Stimulated activated CD8-positive, alpha-beta memory T cell treated with anti-CD3 and anti-CD28 coated beads, Interleukin-15, amount 100 ng/mL, for 1 hour (primary cell): ENCODE measurements around the gene TENM3.

Experiments
- DNase-seq: peaks from one replicate; pipeline ENCODE4 v3.0.0-alpha.2; 2020; ENCODE audit warnings: low read depth

Gene TENM3

DNA sequence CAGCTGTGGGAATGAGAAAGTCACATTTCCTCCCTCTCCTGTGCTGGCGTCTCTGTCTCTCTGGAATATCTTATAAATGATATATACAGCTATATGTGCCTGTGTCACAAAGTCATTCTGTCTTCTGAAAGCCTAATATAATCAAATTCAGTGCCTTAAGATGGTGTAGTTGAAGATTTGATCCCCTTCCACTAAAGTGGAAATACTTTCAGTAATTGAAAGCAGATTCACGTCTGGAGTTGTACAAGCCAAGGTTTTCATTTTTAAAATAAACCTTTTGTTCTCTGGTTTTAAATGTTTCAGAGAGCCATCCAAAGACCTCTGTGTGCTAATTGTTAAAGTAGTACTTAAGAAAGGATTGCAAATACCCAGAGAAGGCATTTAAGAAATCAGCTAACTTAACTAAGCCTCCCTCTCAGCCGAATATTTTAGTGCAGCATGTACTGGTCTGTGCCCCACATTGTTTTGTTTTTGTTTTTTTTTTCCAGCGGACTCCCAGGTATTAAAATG, 206.8 kb downstream of the TENM3 start:
- DNase-seq, result no peak

DNA sequence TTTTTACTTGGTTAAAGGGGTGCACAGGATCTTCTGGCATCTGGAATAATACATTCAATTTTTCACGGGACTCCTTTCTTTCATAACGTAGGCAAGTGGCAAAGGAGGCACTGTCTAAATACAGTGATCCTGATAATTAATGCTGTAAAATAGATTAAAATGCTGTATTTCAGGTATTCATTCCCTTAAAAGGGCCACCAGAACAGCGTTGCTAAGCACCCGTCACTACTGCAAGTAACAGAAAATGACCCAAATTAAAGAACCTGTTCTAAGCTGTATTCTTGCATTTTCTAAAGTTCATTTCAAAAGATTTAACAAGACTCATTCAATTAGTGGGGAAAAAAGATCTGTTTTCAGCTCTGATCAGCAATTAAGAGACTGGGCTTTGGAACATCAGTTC, 208.2 kb downstream of the TENM3 start:
- DNase-seq, result no peak

DNA sequence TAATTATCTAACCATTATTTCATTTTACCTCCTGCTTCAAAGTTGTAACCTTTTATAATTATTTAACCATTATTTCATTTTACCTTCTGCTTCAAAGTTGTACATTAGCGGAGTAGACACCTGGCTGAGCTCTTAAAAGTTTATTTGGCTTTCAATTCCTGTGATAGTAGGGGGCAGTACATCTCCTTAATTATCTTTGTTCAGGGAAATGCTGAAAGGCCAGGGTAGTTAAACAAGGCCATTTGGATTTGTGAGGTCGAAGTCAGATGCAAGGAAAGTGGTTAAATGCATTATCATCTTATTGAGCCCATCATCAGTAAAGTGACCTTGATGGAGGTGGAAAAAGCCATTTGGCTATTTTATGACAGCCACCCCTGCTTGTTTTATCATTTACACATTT, 210.6 kb downstream of the TENM3 start:
- no peak for DNase-seq

DNA sequence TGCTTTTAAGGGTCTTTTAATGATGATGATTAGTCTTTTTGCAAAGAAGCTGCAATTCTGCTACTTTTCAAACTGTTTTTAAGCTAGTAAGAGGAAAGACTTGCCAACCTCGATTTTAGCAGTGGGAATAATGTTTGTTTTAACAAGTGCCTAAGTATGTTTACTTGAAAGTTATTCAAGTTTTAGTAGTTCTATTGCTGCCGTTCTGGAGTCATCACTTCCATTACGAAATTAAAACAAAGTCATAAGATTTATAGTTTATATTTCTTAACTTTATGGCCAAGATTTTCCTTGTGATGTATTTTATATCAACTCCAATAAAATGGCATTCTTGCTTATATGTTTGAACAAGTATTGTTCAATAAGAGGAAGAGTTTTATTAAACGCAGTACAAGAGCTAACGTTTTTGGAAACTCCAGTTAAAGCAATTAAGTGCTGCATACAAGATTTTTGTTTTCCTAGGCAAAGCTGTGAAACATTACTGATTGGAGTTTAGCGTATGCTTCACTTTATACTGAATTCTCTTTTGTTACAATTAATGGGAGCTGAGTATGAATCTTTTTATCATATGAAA, 211.3 kb downstream of the TENM3 start:
- DNase-seq, result no peak

DNA sequence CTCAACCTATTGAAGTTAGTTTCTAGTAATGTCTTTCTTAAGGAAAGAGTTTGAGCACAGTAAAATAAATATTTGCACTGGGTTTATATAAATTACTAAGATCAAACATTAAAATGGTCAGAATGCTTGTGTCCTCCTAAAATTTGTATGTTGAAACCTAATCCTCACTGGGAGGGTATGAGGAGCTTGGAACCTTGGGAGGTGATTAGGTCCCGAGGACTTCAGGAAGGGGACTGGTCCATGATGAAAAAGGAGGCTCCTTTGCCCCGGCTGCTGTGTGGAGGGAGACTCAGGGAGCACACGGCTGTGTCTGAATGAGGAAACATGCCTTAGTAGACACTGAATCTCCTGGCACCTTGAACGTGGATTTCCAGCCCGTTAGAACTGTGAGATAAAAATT, 221.9 kb downstream of the TENM3 start:
- DNase-seq, result no peak

DNA sequence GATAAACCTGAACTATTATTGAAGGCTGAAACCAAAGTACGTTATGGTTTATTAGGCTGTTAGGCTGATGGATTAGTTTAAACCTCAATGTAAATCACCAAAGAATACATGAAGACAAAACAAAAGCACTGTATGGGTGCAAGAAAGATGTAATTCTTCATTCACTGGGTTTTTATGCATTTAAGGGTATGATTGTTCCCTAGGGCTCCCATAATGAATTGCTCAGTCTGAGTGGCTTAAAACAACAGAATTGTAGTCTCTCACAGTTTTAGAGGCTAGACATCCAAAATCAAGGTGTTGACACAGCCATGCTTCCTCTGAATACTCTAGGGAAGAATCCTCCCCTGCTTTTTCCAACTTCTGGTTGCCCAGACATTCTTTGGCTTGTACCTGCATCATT, 222.8 kb downstream of the TENM3 start:
- DNase-seq, result no peak

- no peak for DNase-seq
Observed at GRCh38 chr4:182470215-182470614, 227.0 kb downstream of the TENM3 start.

GRCh38 chr4:182475539-182475938, 232.3 kb downstream of the TENM3 start:
- DNase-seq, result no peak

DNA sequence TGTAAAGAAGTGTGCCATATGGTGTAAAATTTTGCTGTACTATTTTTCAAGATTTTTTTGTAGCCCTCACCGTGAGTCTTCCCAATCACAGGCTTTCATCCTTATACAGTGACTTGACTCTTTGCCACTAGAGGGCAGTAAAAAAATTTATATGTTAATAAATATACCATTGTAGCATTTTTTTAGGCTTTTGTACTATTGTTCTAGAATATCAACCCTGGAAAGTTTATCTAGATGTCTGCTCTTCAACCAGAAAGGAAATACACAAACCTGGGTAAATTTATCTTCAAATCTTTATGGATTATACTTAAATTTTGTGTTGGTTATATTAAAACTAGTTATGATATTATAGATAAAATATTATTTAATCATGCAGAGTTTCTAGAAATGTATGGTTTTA, 235.3 kb downstream of the TENM3 start:
- DNase-seq, result no peak

DNA sequence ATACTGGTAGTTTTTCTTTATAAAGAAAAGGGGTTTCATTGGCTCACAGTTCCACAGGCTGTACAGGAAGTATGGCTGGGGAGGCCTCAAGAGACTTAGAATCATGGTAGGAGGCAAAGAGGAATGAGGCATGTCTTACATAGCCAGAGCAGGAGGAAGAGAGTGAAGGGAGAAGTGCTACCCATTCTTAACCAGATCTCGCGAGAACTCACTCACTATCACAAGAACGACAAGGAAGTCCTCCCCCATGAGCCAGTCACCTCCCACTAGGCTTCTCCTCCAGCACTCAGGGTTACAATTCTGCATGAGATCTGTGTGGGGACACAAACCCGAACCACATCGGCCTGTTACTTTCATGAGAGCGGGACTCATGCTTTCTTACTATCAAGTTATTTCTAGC, 240.5 kb downstream of the TENM3 start:
- no peak for DNase-seq

DNA sequence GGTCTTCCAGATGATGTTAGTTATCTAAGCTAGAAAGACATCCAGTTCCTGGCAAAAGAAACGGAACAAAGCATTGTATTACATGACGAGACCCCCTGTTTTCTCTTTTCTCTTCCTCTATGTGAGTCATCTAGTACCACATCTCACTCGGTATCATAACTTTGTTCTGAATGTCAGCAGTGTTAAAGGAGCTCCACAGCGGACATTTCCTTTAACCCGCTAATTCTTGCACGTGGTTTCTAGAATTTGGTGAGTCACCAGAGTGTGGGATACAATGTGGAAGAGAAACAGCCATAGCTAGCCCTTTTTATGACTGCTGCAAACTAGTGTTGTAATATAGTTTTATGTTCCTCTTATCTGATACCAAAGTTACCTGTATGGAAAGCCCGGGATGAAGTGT, 243.7 kb downstream of the TENM3 start:
- no peak for DNase-seq

DNA sequence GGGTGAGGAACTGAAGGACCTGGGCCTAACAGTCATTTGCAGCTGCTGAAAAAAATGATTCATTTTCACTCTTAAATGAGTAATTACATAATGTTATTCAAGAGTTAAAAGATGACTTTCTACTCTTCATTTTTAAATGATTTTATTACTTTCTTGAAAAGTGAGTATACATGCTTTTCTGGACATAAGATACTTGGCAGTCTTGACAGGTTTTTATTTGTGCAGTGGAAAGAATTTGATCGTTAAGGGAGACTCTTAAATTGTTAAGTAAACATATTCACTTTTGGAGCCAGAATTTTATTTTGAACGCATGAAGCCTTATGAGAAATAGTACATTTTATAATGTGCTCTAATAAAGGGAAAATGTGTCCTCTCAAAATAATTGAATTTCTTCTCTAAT, 245.7 kb downstream of the TENM3 start:
- no peak for DNase-seq

DNA sequence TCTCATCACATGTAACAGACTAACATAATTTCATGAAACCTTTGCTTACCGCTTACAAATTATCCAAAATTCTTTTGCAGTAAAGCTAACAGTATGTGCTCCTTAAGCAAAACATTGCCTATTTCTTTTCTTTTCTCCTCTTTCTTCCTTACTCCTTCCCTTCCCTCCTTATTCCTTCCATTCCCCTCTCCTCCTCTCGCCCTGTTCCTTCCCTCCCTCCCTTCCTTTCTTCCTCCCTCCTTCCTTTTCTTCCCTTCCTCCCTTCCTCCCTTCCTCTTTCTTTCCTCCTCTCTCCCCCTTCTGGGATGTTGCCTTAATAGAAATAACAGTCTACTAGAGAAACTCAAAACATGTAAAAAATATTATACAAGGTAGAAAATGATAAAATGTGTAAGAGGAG, 246.4 kb downstream of the TENM3 start:
- no peak for DNase-seq

DNA sequence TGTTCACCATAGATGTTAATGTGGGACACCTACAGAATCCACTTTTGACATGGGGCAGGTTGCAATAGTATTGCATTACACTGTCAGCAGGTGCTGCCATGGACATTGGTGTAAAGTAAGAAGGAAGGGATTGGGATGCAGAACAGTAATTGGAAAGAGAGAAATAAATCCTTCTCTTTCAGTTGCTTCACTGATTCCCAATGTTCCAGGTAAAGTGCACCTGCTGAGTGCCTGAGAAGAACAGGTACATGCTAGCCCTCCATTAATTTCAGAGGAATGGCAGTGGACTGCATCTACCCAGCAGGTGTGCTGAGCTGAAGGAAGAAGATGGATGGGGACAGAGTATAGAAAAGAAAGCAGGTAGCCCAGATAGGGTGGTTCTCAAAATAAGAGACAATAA, 248.5 kb downstream of the TENM3 start:
- DNase-seq, result no peak

DNA sequence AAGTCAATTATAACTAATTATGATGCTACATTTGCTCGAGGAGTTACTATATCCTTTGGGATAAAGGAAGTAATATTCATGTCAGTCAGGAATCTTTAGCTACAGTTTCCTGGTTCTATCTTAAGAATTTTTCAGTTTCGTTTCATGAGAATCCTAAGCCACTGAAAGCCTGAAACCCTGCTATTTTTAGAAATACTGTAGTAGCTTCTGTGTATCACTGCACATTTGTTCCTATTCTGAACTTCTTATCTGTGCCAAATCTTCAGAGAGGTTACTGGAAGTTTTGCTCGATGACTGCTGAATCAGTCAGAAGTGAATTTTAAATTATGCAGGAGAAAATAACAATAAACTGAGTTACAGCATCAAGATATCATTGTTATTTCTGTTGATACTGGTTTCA, 249.2 kb downstream of the TENM3 start:
- no peak for DNase-seq

- DNase-seq, result no peak
Observed at GRCh38 chr4:182493377-182493776, 250.2 kb downstream of the TENM3 start.

DNA sequence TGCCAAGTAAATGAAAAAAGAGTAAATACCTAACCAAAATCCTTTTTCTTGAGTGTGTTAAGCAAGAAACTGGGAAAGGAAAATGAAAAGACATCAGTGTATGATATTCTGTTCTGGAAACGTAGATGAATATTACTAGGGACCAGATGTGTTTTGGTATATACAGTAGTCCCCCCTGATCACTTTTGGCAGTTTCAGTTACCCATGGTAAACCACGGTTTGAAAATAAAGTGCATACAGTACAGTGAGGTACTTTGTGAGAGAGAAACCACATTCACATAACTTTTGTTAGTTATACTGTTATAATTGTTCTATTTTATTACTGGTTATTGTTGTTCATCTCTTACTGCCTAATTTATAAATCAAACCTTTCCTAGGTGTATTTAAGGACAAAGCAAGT, 250.9 kb downstream of the TENM3 start:
- DNase-seq, result no peak

DNA sequence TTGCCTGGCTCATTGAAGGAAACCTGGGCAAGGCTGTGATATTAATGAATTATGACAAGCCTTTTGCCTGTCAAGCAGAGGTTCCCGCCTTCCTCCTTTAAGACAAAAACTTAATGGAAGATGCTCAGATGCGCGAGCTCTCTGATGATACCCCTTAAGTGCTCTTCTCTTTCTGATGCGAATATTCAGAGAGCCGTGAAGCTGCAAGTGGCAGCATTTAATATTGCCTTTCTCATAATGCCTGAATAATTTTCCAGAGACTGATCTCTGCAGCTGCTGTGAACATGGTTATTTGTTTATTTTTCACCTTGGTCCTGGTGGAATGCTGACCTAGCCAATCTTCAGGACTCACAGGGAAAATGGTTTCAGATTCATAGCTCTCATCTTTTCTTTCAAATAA, 251.8 kb downstream of the TENM3 start:
- no peak for DNase-seq

GRCh38 chr4:182495645-182496385, 252.6 kb downstream of the TENM3 start:
- no peak for DNase-seq

- no peak for DNase-seq
Observed at GRCh38 chr4:182496408-182496807, 253.2 kb downstream of the TENM3 start.

GRCh38 chr4:182502064-182502463, 258.9 kb downstream of the TENM3 start:
- no peak for DNase-seq

DNA sequence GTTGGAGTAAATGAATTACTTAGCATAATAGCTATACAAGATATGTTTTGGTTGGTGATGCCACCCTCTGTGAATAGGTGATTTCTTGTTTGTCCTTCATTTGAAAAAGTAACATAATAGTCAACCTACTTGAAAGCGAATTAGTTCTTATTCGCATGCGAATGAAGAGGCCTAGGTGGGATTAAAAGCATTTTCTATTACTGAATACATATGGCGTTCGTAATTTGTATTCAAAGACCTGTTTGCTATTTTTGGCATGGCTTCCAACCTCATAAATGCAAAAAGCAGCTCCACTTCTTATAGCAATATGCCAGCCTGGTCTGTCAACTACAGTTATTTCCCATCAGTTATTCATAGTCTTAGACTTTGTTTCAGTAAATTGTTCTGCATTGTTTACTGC, 261.3 kb downstream of the TENM3 start:
- no peak for DNase-seq

DNA sequence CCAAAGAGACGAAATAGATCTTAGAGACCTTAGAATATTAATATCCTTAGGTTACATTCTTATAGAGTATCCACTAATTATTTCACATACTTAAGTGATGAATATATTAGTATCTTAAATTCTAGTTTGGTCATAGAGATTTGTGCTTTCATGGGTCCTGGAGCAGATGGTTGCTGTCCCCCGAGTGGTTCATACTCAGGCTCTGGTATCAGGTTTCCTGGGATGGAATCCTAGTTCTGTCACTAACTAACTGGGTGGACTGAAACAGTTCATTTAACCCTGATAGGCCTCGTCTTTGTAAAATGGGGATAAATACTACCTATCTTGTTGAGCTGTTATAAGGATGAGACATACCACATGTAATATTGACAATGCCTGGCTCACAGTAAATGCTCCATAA, 264.6 kb downstream of the TENM3 start:
- DNase-seq, result no peak

- DNase-seq, result no peak
Observed at GRCh38 chr4:182510836-182511235, 267.6 kb downstream of the TENM3 start.
